GM18526 (cell line): Measurements from ENCODE around the gene FBN3.

Experiments
- POLR2A ChIP-seq: IDR thresholded peaks from 3 replicates; pipeline ENCODE4 v1.6.1; 2011; ENCODE audit not compliant: insufficient read length; ENCODE audit errors: extremely low read depth

FBN3 gene

DNA sequence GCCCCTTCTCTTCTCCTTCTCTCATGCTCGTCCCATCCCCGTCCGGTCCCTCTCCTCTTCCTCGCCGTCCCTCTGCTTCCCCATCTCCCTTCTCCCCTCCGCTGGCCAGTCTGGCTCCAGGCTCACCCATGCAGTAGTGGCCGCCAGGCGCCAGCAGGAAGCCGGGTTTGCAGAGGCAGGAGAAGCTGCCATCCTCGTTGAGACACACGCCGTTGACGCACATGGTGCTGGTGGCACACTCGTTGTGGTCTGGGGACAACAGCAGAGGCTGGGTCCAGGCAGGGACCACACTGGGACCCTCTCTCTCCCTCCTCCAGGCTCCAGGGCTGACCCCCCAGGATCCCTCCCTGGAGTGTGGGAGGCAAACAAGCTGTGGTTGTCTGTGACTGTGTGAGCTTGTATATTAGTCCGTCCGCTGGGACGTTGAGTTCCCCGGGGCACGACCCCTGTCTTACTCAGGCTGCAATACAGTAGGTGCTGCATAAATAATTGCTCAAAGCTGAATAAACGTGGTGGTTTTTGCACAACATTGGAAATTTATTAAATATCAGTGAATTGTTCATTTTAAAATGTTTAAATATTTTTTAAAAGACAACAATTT is 16.4 kb downstream of the FBN3 start:
- no peak for TF ChIP-seq POLR2A

DNA sequence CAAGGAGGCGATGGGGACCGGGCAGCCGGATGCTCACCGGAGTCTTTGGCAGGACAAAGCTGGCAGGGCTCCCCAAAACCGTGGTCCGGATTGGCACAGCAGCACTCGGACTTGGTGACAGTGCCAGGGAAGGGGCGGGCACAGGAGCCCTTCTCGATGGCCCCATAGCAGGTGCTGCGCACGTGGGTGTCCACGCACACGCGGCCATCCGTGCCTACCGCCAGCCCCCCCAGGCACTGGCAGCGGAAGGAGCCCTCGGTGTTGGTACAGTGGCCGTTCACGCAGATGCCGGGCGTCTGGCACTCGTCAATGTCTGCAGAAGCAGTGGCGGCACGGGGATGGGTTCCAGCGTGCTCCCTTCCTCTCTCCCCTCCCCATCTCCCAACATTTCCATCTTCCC is 17.9 kb downstream of the FBN3 start:
- TF ChIP-seq POLR2A: no peak

DNA sequence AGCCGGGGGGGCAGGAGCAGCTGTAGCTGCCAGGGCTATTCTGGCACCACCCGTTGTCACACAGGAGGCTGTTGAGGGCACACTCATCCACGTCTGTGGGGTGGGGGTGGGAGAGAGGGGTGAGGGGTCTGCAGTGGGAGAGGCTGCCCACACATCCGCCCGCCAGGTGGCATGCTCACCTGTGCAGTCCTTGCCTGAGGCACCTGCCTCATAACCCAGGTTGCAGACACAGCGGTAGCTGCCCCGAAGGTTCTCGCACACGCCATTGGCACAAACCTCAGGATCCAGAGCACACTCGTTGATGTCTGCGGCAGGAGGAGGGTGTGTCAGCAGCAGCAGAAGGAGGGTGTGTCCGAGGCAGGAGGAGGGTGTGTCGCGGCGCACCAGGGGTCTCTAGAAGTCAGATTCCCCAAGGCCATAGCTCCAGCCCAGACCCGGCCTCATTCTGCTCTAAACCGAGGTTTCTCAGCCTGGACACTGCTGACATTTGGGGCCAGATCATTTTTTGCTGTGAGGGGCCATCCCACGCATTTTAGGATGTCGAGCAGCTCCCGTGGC is 20.3 kb downstream of the FBN3 start:
- no peak for TF ChIP-seq POLR2A

DNA sequence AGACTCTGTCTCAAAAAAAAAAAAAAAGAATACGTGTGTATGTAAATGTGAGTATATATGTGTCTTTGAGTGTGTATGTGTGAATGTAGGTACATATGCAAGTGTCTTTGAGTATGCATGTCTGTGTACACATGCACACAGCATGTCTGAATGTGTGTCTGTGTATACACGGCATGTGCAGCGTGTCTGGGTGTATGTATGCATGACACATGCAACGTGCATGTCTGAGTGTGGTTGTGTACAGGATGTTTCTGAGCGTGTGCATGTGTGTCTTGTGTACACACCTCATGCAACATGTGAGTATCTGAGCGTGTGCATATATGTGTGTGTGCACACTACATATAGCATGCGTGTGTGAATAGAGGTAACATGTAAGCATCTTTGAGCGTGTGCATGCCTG is 20.8 kb downstream of the FBN3 start:
- no peak for TF ChIP-seq POLR2A

DNA sequence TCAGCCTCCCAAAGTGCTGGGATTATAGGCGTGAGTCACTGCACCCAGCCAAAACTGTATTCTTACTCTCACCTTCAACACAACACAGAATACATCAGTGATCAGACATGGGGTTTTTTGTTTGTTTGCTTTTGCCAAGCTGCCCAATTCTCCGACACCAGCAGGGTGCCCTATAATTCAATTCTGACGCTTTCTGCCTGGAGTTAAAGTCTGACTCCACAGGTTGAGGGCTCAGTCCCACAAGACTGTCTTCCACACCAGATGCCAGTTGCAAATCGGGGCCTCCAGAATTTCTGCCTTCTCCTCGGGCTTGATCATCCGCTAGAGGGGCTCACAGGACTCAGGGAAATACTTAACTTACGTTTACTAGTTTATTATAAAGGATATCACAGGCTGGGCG is 22.1 kb downstream of the FBN3 start:
- TF ChIP-seq POLR2A: no peak

DNA sequence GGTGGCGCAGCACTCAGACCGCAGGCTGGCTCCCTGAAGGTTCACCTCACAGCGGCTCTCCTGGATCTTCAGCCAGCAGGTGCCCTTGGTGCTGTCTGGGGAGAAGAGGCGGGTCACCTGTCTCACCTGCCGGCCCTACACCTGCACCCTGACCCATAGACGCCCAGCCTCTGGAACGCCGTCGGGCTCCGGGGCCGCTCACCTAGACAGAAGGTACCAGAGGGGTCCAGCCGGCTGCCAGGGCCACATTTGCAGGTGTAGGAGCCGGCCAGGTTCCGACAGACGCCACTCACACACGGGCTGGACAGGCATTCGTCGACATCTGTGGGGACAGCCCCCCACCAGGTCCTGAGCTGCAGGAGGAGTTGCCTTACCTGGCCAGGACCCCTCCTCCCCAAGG is 22.9 kb downstream of the FBN3 start:
- TF ChIP-seq POLR2A: no peak

DNA sequence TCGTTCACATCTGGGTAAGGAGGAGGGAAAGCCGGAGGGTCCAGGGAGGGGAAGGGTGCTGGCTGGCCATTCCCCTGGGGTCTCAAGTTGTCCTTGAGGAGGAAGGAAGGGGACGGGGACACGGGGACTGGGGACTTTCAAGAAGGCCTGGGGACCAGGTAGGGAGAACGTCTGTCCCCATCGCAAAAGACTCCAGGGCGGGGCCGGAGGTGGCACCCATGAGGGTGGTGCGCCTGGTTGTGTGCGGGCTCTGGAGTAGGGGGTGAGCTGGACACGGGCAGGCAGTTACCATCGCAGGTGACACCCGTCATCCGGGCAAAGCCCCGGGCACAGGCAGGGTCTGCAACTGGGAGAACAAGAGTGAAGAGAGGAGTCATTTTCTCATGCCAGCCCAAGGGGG is 23.4 kb downstream of the FBN3 start:
- TF ChIP-seq POLR2A: no peak

DNA sequence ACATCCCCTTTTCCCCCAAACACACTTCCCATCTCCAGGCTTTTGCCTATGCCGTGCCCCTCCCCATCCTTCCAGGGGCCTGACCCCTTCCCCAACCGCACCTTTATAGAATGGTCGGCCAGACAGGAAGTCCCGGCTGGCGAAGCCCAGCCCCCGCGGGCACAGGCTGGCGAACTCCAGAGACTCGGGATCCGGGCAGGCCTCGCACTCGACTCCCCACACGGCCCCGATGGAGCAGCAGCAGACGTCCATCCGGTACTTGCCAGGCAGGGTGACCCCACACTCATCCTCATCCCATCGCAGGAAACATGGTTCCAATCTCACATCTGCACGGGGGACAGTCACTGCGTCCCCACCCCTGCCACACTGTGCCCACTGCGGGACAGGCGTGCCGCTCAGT is 25.7 kb downstream of the FBN3 start:
- TF ChIP-seq POLR2A: no peak

DNA sequence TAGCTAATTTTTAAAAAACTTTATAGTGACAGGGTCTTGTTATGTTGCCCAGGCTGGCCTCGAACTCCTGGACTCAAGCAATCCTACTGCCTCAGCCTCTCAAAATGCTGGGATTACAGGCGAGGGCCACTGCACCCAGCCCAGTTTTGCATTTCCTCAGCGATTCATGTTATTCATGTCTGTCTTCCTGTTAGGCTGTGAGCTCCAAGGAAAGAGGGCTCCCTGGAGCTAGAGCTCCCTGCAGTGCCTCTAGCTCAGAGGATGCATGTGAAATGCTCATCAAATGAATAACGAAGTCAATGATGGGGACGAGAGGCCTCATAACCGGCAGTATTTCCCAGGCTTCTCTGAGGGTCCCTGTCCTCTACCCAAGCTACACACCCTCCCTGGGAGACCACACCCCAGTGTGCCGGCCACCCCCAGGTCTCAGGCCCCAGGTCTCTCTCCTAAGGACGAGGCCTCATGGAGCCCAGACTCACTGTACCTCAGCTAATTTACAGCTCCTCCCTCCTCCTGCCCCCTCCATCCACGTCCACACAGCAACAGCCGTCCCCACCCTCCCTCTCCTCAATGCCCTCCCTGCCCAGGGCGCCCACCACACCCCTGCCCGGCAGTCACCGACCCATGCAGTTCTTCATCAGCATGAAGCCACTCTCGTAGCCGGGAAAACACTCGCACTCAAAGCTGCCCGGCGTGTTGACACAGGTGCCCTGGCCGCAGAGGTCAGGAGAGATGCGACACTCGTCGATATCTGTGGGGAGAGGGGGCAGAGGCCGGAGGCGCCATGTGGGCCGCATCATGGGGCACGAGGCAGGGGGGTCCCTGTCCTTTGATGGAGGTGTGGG is 28.5 kb downstream of the FBN3 start:
- no peak for TF ChIP-seq POLR2A

DNA sequence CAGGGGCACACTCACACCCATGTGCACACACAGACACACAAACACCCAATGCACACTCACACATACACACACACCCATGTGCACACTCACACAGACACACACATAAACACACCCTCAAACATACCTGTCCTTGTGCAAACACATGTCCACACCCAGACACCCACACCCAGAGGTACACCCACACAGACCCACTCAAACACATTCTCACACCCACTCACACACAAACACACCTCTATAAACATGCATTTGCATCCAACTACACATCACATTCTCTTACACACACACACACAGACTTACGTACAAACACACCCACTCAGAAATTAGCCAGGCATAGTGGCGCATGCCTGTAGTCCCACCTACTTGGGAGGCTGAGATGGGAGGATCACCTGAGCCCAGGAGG is 31.4 kb downstream of the FBN3 start:
- TF ChIP-seq POLR2A: no peak

DNA sequence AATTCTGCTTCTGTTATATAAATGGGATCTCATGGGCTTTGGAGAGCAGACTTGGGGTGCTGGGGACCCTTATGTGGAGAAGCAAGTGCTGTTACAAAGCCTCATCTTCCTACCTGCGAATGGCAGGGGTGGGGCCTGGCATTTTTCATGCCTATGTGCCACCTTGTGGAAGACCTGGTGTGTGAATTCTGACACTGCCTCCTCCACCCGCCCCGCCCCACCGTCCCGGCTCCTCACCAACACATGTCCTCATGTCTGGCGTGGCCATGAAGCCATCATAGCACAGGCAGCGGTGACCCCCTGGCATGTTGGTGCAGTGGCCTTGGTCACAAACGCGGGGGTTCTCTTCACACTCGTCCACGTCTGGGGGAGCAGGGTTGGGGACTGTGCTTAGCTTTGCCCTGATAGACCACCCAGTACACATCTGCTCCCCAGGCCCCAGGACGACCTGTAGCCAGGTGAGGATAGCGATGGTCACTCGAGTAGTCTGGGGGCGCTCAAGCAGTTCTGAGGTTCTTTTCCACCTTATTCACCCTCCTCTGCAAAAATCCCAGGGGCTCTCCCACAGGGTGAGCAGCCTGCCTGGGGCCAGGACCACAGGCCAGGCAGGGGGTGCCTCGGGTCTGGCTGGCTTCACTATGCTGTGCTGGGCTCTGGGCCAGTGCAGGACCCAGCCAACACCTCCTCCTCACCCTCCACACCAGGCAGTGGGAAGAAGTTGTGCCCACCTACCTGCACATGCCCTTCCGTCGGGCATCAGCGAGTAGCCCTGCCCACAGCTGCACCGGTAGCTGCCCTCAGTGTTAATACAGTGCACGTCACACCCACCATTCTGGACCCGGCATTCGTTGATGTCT is 32.7 kb downstream of the FBN3 start:
- no peak for TF ChIP-seq POLR2A

DNA sequence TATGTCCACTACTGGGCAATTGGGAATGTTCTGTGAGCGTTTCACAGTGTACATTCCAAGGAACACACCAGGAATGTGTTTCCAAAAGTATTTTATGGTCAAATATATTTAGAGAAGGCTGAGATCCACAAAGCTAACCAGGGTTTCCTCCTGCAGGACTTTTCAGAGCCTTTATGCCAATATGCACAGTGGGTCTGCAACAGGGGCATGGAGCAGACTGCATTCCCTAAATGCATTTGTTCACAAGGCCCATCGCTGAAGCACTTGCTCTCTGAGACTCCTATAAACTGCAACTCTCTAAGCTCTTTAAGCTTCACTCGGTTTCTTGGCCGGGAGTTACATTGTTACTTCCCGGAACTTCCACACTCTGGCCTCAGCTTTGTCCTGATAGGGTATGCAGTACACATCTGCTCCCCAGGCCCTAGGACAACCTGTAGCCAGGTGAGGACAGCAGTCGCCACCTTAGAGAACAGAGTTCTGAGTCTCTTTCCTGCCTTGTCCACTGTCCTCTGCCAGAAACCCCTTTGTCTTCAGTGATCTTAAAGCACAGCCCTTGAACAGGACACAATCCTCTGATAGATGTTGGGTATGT is 33.5 kb downstream of the FBN3 start:
- TF ChIP-seq POLR2A: no peak

DNA sequence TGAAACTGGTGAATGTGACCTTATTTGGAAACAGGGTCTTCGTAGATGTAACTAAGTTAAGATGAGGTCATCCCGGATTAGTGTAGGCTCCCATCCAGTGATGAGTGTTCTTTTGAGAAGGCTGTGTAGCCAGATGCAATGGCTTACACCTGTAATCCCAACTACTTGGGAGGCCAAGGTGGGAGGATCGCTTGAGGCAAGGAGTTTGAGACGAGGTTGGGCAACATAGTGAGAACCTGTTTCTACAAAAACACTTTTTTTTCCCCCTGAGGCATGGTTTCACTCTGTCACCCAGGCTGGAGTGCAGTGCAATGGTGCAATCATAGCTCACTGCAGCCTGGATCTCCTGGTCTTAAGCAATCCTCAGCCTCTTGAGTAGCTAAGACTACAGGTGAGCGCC is 36.4 kb downstream of the FBN3 start:
- TF ChIP-seq POLR2A: no peak

DNA sequence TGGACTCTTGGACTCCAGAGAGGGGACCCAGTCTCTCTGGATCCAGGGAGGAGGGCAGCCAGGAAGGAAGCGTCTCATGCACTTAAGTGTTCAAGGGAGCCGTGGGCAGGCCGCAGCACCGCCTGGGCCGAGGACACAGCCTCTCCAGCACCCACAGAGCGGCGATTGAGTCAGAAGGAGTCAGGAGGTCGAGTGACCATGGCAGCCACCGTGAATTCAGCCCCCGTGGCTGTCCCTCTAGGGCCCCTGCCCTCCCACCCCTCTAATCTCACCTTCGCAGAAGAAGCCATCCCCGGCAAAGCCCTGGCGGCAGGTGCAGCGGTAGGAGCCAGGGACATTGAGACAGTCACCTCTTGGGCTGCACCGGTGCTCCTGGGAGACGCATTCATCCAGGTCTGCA is 38.0 kb downstream of the FBN3 start:
- TF ChIP-seq POLR2A: no peak

DNA sequence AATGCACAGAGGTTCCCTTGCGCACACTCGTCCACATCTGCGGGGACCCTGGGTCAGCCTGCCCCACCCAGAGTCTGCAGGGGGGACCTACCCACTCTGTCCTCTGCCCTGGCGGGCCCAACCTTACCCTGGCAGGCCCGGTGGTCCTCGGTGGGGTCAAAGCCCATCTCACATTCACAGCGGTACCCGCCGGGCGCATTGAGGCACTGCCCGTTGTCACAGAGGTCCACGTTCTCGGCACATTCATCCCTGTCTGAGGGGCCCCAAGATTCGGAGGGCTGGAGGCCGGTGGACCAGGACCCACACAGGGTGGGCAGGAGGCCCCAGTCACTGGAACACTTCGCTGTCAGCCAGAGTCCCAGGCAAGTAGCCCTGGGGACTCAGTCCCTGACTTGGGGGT is 38.5 kb downstream of the FBN3 start:
- no peak for TF ChIP-seq POLR2A
